ENCODE measurements around the gene CRYBB1.

DNA sequence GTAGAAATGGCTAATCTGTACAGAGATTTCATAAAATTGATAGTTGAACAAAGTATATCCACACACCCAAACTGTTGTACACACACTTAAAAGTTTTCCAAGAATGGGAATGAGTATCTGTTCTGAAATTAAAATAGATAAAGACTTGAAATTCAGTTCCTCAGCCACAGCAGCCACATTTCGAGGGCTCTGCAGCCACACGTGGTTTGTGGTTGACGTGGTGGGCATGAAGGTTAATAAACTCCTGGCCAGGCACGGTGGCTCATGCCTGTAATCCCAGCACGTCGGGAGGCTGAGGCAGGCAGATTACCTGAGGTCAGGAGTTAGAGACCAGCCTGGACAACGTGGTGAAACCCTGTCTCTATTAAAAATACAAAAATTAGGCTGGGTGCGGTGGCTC is 51.9 kb downstream of the CRYBB1 start:
- no peak for TF ChIP-seq EZH2 (IDR thresholded peaks at IDR 0.05; ENCODE audit: borderline replicate concordance, low read depth, low read length, severe bottlenecking)
- TF ChIP-seq POLR2AphosphoS5 (IDR thresholded peaks at IDR 0.05; ENCODE audit: insufficient read depth, low read depth, low read length): no peak
- no peak for TF ChIP-seq POLR2A (IDR thresholded peaks at IDR 0.05; ENCODE audit: low read depth, low read length)

Measured in endothelial cell of umbilical vein (primary cell).